Activated CD4-positive, alpha-beta T cell treated with anti-CD3 and anti-CD28 coated beads, Interleukin-2, Interleukin-6, amounts not matched to agents 100 ng/mL and 50 ng/mL, durations not matched to agents 16 hours and 8 hours (primary cell): Measurements from ENCODE around the gene FABP3.

Experiments used
- DNase-seq: peaks from one replicate; pipeline ENCODE4 v3.0.0-alpha.2; 2020

Gene FABP3

GRCh38 chr1:31371121-31371959 lies 1.5 kb downstream of the FABP3 start:
- no peak for DNase-seq

DNA sequence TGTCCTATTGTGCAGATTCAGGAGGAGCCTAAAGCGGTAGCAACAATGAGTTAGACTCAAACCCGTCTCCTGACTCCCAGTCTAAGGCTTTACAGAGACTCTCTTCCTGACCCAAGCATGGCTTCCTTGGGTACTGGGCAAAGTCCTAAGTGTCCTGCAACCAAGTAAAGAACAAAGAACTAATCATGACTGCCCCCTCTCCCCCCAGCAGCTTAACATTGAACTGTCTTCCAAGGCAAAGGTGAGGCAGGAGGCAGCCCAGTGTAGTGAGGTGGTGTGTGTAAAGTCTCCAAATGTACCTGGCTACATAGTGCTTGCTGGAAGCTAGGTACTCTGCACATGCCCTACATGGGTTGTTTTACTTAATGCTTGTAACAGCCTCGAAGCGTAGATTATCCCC lies 2.3 kb downstream of the FABP3 start:
- no peak for DNase-seq

- no peak for DNase-seq
Measured at GRCh38 chr1:31370021-31370420, 2.9 kb downstream of the FABP3 start.

DNA sequence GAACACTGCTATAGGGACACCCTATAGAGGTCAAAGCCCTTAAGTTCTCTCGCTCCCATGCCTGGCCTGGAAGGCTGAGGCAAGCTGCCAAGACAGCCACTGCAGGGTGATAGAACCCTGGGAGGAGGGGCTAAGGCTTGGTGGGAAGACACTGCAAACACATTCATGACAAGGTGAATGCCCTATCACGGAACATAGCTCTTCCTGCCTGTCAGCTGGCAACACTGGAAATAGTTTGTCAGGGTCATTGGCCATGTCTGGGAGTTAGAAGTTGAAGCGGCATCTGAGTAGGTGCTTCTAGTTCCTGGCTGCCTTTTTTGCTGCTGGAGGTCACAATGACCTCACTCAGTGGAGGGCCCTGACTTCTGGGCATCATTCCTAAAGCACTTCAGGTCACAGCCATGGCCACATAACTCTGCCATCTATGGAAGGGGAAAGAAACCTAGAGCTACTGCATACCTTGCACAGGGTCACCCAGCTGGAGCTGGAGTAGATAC lies 4.2 kb downstream of the FABP3 start:
- DNase-seq: no peak

DNA sequence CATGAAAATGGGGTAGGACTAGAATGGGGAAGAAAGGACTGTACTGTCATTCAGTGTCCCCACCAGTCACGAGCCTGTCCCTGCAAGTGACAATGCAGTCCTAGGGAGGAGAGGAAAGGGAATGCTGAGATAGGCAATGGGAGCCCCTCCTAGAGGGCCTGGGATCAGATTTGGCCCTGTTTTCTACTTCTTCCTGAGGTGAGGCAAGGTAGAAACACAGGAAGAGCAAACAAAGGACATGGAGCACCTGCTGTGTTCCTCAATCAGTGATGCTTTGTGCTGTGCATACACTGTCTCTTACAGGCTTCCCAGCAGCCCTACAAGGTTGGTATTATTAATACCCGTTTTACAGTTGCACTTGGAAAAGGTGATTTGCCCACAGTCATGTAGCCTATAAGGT lies 6.1 kb downstream of the FABP3 start:
- DNase-seq: no peak

GRCh38 chr1:31364561-31365250 lies 8.2 kb downstream of the FABP3 start:
- no peak for DNase-seq

DNA sequence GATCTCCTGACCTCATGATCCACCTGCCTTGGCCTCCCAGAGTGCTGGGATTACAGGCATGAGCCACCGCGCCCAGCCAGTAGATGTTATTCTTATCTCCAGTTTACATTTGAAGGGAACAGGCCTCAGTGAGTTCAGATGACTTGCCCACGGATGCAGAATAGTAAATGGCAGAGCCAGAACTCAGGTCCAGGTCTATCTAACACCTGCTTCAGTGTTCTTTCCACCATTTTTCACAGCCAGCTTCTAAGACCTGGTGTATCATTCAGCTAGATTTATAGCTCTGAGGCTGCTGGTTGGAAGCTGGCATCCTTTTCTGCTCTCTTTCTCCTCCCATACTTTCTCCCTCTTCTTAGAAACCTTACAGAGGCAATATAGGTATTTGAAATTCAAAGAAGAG lies 10.8 kb downstream of the FABP3 start:
- DNase-seq: no peak

DNA sequence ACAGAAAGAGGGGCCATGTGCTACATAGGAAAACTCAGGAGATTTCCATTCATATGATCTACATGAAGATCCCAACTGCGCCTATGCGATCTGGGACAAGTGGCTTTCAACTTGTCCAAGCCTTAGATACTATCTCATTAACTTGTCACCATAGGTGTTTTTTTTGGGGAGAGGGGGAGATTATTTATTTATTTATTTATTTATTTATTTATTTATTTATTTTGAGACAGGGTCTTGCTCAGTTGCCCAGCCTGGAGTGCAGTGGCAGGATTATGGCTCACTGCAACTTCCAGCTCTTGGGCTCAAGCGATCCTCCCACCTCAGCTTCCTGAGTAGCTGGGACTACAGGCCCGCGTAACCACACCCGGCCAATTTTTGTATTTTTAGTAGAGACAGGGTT lies 11.3 kb downstream of the FABP3 start:
- DNase-seq: no peak

- DNase-seq: no peak
Measured at GRCh38 chr1:31356427-31356826, 16.4 kb downstream of the FABP3 start.

- no peak for DNase-seq
Measured at GRCh38 chr1:31354283-31354682, 18.6 kb downstream of the FABP3 start.

- DNase-seq: no peak
Measured at GRCh38 chr1:31348449-31348848, 24.4 kb downstream of the FABP3 start.

DNA sequence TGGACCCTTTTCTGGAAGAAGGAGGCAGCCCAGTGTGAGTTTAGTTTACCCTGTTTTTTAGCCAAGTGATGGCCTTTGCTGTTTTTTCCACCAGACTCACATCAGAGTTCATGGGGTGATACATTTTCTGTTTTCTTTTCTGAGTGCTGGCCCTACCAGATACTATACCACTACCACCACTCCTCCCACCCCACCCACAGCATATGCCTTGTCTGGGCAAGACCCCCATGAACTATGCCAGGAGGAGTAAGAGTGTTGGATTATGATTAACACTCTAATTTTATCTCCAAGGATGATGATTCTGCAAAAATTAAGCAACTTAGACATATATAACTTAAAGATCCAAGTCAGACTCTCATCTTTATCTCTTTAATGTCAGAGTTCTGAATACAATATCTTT lies 26.1 kb downstream of the FABP3 start:
- DNase-seq: no peak

GRCh38 chr1:31345635-31346034 lies 27.2 kb downstream of the FABP3 start:
- no peak for DNase-seq

DNA sequence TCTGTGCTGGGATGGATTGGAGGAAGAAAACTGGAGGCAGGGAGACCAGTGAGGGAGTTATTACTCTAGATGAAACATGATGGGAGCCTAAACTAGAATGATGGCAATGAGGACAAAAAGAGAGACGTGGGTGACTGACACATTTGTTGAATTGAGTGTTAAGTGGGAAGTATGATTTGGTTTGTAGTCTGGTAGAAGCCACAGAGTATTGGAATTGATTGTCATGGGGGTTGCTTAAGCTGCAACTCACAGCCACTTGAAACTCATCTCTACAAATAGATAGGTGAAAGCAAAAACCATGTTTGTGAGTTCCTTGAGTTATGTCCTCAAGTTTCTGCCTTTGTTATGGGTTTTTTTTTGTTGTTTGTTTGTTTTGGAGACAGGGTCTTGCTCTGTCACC lies 28.4 kb downstream of the FABP3 start:
- no peak for DNase-seq

- no peak for DNase-seq
Measured at GRCh38 chr1:31336687-31337467, 36.0 kb downstream of the FABP3 start.

DNA sequence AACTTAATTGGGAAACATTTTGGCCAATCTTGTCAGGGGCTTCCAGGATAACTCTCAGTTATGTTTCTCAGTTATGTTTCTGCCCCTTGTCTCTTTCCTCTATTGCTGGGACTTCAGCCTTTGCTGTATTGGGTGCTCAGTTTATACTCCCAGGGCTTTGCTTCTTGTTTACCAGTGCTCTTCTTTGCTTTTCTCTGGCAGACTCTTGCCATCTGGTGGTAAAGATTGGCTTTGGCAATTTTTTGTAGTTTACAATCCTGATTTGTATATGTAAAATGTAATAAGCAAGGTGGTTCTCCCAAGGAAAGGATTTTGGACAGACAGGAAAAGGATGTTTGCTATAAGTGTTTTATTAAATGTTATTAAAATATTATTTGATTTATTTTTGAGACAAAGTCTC lies 37.9 kb downstream of the FABP3 start:
- DNase-seq: peak; percentile 8

- DNase-seq: no peak
Measured at GRCh38 chr1:31327381-31327780, 45.5 kb downstream of the FABP3 start.

DNA sequence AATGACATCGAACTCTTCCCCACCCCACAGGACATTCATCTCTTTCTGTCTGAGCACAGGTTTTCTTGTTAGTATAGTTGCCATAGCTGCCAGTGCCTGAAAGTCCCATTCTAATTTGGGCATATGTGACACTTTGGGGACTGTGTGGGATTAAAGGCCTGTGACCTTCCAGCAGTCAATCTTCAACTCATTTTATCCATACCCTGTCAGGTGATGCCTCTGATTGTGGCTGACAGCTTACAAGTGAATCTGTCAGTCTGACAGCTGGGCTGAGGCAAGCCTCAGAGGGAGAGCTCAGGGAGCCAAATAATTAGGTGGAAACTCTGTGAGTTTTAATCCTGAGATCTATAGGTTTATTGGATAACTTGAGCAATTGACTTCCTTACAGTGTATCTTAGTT lies 46.4 kb downstream of the FABP3 start:
- no peak for DNase-seq

GRCh38 chr1:31324992-31325391 lies 47.9 kb downstream of the FABP3 start:
- DNase-seq: no peak

DNA sequence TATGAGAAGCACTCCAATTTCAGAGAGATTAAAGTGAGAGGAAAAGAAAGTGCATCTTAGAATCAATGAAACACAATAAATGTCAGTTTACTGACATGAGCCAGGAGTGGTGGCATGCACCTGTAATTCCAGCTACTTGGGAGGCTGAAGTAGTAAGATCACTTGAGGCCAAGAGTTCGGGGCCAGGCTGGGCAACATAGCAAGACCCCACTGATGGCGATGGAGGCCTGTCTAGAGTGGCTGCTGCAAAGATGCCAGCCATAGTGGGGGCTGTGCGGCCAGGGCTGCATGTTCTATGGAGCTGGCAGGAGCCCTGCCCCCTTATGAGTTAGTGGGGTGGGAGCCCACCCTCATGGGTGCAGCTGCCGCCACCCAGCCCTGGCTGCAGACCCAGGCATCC lies 48.8 kb downstream of the FABP3 start:
- DNase-seq: no peak

GRCh38 chr1:31318146-31318545 lies 54.7 kb downstream of the FABP3 start:
- no peak for DNase-seq

DNA sequence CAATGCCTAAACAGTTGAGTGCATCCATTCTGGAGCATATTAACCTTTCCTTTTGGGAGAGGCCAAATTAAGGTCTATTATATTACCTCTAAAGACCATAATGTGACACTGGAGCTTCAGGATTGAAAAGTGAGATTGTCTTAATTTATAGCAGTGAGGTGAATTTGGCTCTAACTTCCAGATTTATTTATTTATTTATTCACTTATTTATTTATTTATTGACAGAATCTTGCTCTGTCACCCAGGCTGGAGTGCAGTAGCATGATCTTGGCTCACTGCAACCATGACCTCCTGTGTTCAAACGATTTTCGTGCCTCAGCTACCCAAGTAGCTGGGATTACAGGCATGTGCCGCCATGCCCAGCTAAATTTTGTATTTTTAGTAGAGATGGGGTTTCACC lies 57.0 kb downstream of the FABP3 start:
- no peak for DNase-seq
